ENCODE results near the gene HOXD11. TPM values are rescaled to one million over a fixed set of nuclear protein-coding genes. Genes with fewer than 3 reads are reported as not detected.
A peak's percentile ranks its signal among the peaks of the same experiment; 100 is the strongest.

HOXD11 gene
- total RNA-seq, 1 donor from 2014 or later = 16.3 TPM

GRCh38 chr2:176088048-176088936 is 18.8 kb upstream of the HOXD11 start:
- Histone ChIP-seq H3K36me3 (ENCODE audit: control insufficient read depth, insufficient read depth, low read length) (no peaks in the 10 kb centered on the region), H3K27me3 (ENCODE audit: control insufficient read depth, insufficient read depth, low read length) (peaks cover 97% of the 10 kb centered on the region), H3K4me3 (ENCODE audit: low read depth, low read length) (peak overlapping the region; percentile 15)
- TF ChIP-seq, protein P1, sequence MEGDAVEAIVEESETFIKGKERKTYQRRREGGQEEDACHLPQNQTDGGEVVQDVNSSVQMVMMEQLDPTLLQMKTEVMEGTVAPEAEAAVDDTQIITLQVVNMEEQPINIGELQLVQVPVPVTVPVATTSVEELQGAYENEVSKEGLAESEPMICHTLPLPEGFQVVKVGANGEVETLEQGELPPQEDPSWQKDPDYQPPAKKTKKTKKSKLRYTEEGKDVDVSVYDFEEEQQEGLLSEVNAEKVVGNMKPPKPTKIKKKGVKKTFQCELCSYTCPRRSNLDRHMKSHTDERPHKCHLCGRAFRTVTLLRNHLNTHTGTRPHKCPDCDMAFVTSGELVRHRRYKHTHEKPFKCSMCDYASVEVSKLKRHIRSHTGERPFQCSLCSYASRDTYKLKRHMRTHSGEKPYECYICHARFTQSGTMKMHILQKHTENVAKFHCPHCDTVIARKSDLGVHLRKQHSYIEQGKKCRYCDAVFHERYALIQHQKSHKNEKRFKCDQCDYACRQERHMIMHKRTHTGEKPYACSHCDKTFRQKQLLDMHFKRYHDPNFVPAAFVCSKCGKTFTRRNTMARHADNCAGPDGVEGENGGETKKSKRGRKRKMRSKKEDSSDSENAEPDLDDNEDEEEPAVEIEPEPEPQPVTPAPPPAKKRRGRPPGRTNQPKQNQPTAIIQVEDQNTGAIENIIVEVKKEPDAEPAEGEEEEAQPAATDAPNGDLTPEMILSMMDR (IDR thresholded peaks at IDR 0.05; ENCODE audit: insufficient read depth, low read length, poor library complexity, severe bottlenecking) = peak; percentile 83
- DNase-seq (ENCODE audit: low read depth) = no peak

GRCh38 chr2:176088937-176089842 is 17.9 kb upstream of the HOXD11 start:
- H3K4me3 ChIP-seq (ENCODE audit: low read depth, low read length) = no peak overlapping the region

DNA sequence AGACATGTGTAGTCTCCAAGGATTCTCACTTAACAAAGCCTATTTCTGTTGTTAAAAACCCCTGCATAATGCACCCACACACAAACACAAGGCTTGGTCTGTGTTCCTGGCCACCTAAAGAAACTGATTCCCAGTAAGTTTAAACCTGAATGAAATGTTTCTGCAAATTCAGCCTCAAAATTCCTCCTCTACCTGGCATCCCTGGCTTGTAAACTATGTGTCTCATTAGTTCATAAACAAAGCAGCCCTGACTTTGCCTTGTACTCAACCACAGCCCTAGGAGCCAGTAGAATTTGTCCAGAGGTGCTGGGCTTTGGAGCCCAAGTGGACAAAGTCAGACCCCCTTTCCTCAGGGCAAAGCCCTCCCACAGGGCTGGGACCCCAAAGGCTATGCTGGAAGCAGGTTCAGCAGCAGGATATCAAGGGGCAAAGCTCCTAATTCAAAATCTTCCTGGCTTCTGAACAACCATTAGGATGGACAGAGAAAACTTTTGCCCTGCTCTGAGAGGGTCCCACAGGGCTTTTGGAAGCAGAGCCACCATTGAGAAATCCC is 17.2 kb upstream of the HOXD11 start:
- no peak for DNase-seq (ENCODE audit: low read depth)
- Histone ChIP-seq H3K36me3 (ENCODE audit: control insufficient read depth, insufficient read depth, low read length) (no peaks in the 10 kb centered on the region), H3K27me3 (ENCODE audit: control insufficient read depth, insufficient read depth, low read length) (peaks cover 96% of the 10 kb centered on the region), H3K4me3 (ENCODE audit: low read depth, low read length) (no peak overlapping the region)
- TF ChIP-seq, protein P1 (IDR thresholded peaks at IDR 0.05; ENCODE audit: insufficient read depth, low read length, poor library complexity, severe bottlenecking) = no peak

More at GRCh38 chr2:176088937-176089842, 17.9 kb upstream of the HOXD11 start:
- no peaks in the 10 kb centered on the region for H3K36me3 ChIP-seq (ENCODE audit: control insufficient read depth, insufficient read depth, low read length)
- H3K27me3 ChIP-seq (ENCODE audit: control insufficient read depth, insufficient read depth, low read length) = peaks cover 97% of the 10 kb centered on the region
- DNase-seq (ENCODE audit: low read depth) = no peak
- TF ChIP-seq, protein P1 (IDR thresholded peaks at IDR 0.05; ENCODE audit: insufficient read depth, low read length, poor library complexity, severe bottlenecking) = no peak

DNA sequence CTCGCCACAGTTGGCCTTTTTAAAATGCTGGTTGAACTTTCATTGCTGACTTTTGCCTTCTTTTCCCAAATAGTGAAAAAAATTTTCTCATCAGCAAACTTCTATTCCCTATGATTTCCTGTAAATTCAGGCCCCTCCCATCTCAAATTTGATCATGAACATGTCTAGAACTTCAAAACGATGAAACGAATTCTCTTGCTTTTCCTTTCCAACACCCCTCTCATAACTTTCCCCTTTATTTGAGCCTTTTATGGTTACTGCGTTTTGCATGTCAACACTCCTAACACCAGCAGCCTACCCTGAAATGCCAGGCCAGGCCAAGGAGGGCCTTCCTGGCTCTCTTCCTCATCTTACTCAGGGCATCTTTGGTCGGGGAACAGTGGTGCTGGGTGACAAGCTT is 16.2 kb upstream of the HOXD11 start:
- H3K4me3 ChIP-seq (ENCODE audit: low read depth, low read length) = no peak overlapping the region
- TF ChIP-seq, protein P1 (IDR thresholded peaks at IDR 0.05; ENCODE audit: insufficient read depth, low read length, poor library complexity, severe bottlenecking) = no peak
- no peaks in the 10 kb centered on the region for H3K36me3 ChIP-seq (ENCODE audit: control insufficient read depth, insufficient read depth, low read length)
- no peak for DNase-seq (ENCODE audit: low read depth)
- H3K27me3 ChIP-seq (ENCODE audit: control insufficient read depth, insufficient read depth, low read length) = peaks cover 92% of the 10 kb centered on the region

- Histone ChIP-seq H3K27me3 (ENCODE audit: control insufficient read depth, insufficient read depth, low read length) (peaks cover 89% of the 10 kb centered on the region), H3K36me3 (ENCODE audit: control insufficient read depth, insufficient read depth, low read length) (no peaks in the 10 kb centered on the region), H3K4me3 (ENCODE audit: low read depth, low read length) (no peak overlapping the region)
- no peak for DNase-seq (ENCODE audit: low read depth)
- TF ChIP-seq, protein P1 (IDR thresholded peaks at IDR 0.05; ENCODE audit: insufficient read depth, low read length, poor library complexity, severe bottlenecking) = no peak
Observed at GRCh38 chr2:176091329-176092258, 15.5 kb upstream of the HOXD11 start.
